K562 (cell line): ENCODE results near the gene SDF4. TPM values are rescaled to one million over a fixed set of nuclear protein-coding genes. Genes with fewer than 3 reads are reported as not detected.

Source experiments
- ESRRB ChIP-seq: fragments of 250-450 bp; sonication (Bioruptor Pico); IDR thresholded peaks from 2 replicates; pipeline ENCODE4 v1.5.0; 2020; ENCODE audit warnings: mild to moderate bottlenecking, moderate library complexity, borderline replicate concordance
- ILF3 ChIP-seq: fragments of 450-650 bp; IDR thresholded peaks from 2 replicates; pipeline ENCODE4 v1.6.1; 2018; ENCODE audit warnings: antibody characterized with exemption, mild to moderate bottlenecking, moderate library complexity, borderline replicate concordance
- MTA1 ChIP-seq: fragments of 450-650 bp; IDR thresholded peaks from 2 replicates; pipeline ENCODE4 v1.6.1; 2017; ENCODE audit warnings: borderline replicate concordance
- NFE2 ChIP-seq: IDR thresholded peaks from 2 replicates; pipeline ENCODE4 v1.6.1; 2014; ENCODE audit warnings: antibody characterized with exemption, low read depth
- PCBP1 ChIP-seq: fragments of 200-400 bp; formaldehyde crosslinking; IDR thresholded peaks from 2 replicates; pipeline ENCODE4 v1.6.1; 2018; ENCODE audit warnings: mild to moderate bottlenecking, low read depth, low read length; ENCODE audit not compliant: poor library complexity, severe bottlenecking
- RBFOX2 ChIP-seq: fragments of 200-400 bp; formaldehyde crosslinking; IDR thresholded peaks from 2 replicates; pipeline ENCODE4 v1.6.1; 2017; ENCODE audit warnings: low read depth, mild to moderate bottlenecking, low read length, moderate library complexity
- RNF2 ChIP-seq: sonication (generic); IDR thresholded peaks from 2 replicates; pipeline ENCODE4 v1.6.1; 2016
- SMARCB1 ChIP-seq: IDR thresholded peaks from 2 replicates; pipeline ENCODE4 v1.6.1; 2011; ENCODE audit warnings: improper control_type of control experiment, low read depth; ENCODE audit not compliant: insufficient read length
- STAT5A ChIP-seq: IDR thresholded peaks from 2 replicates; pipeline ENCODE4 v1.6.1; 2012; ENCODE audit warnings: low read length, inconsistent platforms, borderline replicate concordance
- TEAD1 ChIP-seq, 2 experiments: fragments of 450-650 bp in 1 of 2; sonication (generic) in 1 of 2; formaldehyde crosslinking; IDR thresholded peaks; 2 replicates each; pipeline versions ENCODE4 v1.4.0 to v1.8.0; 2020 to 2022; ENCODE audit warnings: mild to moderate bottlenecking in 2 of 2, missing genetic modification reagents in 1 of 2
- ZNF23 ChIP-seq: fragments of 250-450 bp; sonication (Bioruptor Pico); IDR thresholded peaks from 2 replicates; pipeline ENCODE4 v1.4.0; 2020; ENCODE audit warnings: mild to moderate bottlenecking
- polyA plus RNA-seq, 8 experiments: library from polyadenylated mRNA; depleted of rRNA in 4 of 8; stranded (reverse) in 5 of 8; unstranded in 3 of 8; fragments of >200 nt; fragmentation: Nextera tagmentation in 2 of 8; fragmentation: Illumina TruSeq in 1 of 8; extraction: Ambion mirVana in 2 of 8; extraction: Trizol in 1 of 8; gene quantifications; 2 replicates each; pipeline versions ENCODE4 v1.2.1 to v1.2.3, GENCODE V29; 2011 to 2014; ENCODE audit warnings: inconsistent platforms in 1 of 8, missing spikeins in 1 of 8
- total RNA-seq, 7 experiments: library from RNA; depleted of rRNA in 6 of 7; stranded (reverse); fragments of >200 nt in 6 of 7; fragmentation: Illumina TruSeq in 2 of 7; extraction: Trizol in 2 of 7; gene quantifications; 2 replicates each; pipeline versions ENCODE4 v1.2.1 to v1.2.3, GENCODE V29; 2011 to 2021; ENCODE audit warnings: low replicate concordance in 1 of 7
- TF ChIP-seq, protein P1 (sequence below): fragments of 450-650 bp; IDR thresholded peaks from one replicate; pipeline ENCODE4 v1.6.1; 2018; ENCODE audit warnings: mild to moderate bottlenecking, moderate library complexity; ENCODE audit not compliant: partially characterized antibody
- TF ChIP-seq, protein P2 (sequence below): fragments of 250-450 bp; sonication (Bioruptor Pico); IDR thresholded peaks from 2 replicates; pipeline ENCODE4 v1.8.0; 2022; ENCODE audit warnings: inconsistent platforms
- TF ChIP-seq, protein P3 (sequence below), 3 experiments: fragments of 200-800 bp in 1 of 3; sonication (Bioruptor generic) in 1 of 3; sonication (generic) in 1 of 3; formaldehyde crosslinking in 1 of 3; IDR thresholded peaks; 2 replicates each; pipeline versions ENCODE4 v1.6.1 to v1.8.0; 2016 to 2022; ENCODE audit warnings: mild to moderate bottlenecking in 2 of 3, missing compliant biosample characterization in 2 of 3, missing genetic modification characterization in 2 of 3, missing genetic modification reagents in 1 of 3

The SDF4 gene
- total and polyA plus RNA-seq, 9 of the 15 experiments (the other 6 are each of a cell fraction or from before 2014, with no cell fraction given): 0.35 to 160 (median 65.2) TPM

DNA sequence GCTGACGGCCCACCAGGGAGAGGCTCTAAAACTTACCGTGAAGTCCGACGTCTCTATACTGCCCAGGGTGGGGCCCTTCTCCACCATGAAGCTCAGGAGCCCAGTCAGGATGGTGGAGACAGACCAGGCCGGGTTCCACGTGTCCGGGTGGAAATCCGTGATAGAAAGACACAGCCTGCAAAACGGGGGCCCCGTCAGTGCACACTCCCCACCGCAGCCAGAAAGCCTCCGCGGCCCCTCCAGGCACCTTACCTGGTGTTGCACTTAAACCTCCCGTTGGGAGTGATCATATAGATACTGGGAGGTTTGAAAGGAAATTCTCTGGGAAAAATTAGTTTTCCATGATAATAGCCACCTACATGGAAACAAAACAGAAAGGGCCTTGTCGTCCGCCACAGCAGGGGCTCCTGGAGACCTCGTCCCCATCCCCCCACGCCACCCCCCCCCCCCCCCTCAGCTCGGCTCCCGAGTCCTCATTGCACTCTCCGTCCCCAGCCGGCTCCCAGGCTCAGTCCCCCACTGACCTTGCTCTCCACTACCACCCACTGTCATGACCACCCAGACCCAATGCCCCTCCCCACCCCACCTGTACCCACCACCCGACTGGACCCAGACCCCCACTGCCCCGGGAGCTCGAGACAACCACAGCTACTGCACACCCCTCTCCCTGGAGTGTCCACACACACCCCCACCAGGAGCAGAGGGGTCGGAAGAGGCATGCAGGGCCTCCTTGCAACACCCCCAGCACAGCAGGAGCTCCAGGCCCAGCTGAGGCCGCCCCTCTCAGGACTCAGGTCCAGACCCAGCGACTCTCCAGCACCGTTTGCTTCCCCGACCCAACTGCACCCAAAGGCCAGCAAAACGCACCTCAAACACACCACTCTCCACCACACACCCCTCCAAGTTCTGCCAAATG is 25.4 kb upstream of the SDF4 start (continued):
- no peak for TF ChIP-seq ESRRB (CRISPR knock-in tag)
- TF ChIP-seq, protein P1, sequence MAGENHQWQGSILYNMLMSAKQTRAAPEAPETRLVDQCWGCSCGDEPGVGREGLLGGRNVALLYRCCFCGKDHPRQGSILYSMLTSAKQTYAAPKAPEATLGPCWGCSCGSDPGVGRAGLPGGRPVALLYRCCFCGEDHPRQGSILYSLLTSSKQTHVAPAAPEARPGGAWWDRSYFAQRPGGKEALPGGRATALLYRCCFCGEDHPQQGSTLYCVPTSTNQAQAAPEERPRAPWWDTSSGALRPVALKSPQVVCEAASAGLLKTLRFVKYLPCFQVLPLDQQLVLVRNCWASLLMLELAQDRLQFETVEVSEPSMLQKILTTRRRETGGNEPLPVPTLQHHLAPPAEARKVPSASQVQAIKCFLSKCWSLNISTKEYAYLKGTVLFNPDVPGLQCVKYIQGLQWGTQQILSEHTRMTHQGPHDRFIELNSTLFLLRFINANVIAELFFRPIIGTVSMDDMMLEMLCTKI: no peak
- no peak for TF ChIP-seq TEAD1 (CRISPR knock-in tag; IDR thresholded peaks at IDR 0.05)
- no peak for TF ChIP-seq NFE2
- TF ChIP-seq, protein P2, sequence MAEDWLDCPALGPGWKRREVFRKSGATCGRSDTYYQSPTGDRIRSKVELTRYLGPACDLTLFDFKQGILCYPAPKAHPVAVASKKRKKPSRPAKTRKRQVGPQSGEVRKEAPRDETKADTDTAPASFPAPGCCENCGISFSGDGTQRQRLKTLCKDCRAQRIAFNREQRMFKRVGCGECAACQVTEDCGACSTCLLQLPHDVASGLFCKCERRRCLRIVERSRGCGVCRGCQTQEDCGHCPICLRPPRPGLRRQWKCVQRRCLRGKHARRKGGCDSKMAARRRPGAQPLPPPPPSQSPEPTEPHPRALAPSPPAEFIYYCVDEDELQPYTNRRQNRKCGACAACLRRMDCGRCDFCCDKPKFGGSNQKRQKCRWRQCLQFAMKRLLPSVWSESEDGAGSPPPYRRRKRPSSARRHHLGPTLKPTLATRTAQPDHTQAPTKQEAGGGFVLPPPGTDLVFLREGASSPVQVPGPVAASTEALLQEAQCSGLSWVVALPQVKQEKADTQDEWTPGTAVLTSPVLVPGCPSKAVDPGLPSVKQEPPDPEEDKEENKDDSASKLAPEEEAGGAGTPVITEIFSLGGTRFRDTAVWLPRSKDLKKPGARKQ (CRISPR knock-in tag): no peak
- no peak for TF ChIP-seq RNF2
- no peak for TF ChIP-seq MTA1
- TF ChIP-seq, protein P3, sequence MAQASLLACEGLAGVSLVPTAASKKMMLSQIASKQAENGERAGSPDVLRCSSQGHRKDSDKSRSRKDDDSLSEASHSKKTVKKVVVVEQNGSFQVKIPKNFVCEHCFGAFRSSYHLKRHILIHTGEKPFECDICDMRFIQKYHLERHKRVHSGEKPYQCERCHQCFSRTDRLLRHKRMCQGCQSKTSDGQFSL (CRISPR knock-in tag; IDR thresholded peaks at IDR 0.05): 0 out of 2 replicates have a peak, but pooled peaks have one; percentile 24
- TF ChIP-seq, protein P3 (tag; IDR thresholded peaks at IDR 0.05): no peak
- peak; percentile 23; the same call in 1 of the 2 replicates for TF ChIP-seq RBFOX2
- no peak for TF ChIP-seq ZNF23 (CRISPR knock-in tag)
- TF ChIP-seq STAT5A: no peak
- no peak for TF ChIP-seq SMARCB1
- no peak for TF ChIP-seq ILF3
- peak; percentile 55 for TF ChIP-seq PCBP1
